ENCODE data around the gene PDZD2.

DNA sequence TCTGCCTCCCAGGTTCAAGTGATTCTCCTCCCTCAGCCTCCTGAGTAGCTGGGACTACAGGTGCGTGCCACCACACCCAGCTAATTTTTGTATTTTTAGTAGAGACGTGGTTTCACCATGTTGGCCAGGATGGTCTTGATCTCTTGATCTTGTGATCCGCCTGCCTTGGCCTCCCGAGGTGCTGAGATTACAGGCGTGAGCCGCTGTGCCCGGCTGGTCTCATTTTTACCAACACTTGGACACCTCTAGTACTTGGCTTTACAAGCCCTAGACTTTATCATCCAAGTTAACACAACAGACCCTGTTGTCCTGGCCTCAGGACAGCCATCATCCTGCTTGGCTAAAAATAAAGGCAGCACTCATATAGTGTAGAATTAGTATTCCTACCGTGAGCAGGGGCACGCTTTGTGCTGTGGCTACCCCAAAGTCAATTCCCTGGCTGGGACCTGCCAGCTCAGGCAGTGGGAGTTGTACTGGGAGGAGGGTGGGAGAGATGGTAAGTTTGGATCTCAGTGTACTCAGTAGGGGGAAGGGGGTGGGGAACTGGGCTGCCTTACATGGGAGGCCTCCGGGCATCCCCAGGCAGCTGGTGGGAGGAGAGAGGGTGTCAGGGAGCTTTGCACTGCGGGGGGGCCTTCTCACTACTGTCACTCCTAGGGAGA is 6.6 kb downstream of the PDZD2 start:
- TF ChIP-seq, protein P1, sequence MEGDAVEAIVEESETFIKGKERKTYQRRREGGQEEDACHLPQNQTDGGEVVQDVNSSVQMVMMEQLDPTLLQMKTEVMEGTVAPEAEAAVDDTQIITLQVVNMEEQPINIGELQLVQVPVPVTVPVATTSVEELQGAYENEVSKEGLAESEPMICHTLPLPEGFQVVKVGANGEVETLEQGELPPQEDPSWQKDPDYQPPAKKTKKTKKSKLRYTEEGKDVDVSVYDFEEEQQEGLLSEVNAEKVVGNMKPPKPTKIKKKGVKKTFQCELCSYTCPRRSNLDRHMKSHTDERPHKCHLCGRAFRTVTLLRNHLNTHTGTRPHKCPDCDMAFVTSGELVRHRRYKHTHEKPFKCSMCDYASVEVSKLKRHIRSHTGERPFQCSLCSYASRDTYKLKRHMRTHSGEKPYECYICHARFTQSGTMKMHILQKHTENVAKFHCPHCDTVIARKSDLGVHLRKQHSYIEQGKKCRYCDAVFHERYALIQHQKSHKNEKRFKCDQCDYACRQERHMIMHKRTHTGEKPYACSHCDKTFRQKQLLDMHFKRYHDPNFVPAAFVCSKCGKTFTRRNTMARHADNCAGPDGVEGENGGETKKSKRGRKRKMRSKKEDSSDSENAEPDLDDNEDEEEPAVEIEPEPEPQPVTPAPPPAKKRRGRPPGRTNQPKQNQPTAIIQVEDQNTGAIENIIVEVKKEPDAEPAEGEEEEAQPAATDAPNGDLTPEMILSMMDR (IDR thresholded peaks at IDR 0.05 in 2 of 3, conservative IDR thresholded peaks at IDR 0.05 in 1 of 3; ENCODE audit: borderline replicate concordance in 1 of 3, insufficient read depth in 1 of 3, low read depth in 2 of 3, low read length in 2 of 3), result no peak
- TF ChIP-seq RAD21 (IDR thresholded peaks at IDR 0.05; ENCODE audit: low read depth), result no peak
- TF ChIP-seq EZH2 (IDR thresholded peaks at IDR 0.05), result no peak
- TF ChIP-seq POLR2A (IDR thresholded peaks at IDR 0.05; ENCODE audit: borderline replicate concordance, extremely low read depth, insufficient read depth, insufficient read length), result no peak
- TF ChIP-seq YY1 (IDR thresholded peaks at IDR 0.05; ENCODE audit: extremely low read depth, insufficient replicate concordance, low read depth, low read length), result no peak
- TF ChIP-seq JUND (IDR thresholded peaks at IDR 0.05), result no peak
- no peak for TF ChIP-seq EZH2phosphoT487 (IDR thresholded peaks at IDR 0.05; ENCODE audit: borderline replicate concordance)
